HG03378 (cell line): ENCODE results near the gene SCD5.

Experiments
- ATAC-seq: cut with Tn5 transposase; IDR thresholded peaks from one replicate; pipeline ENCODE4 v1.9.1; 2021; ENCODE audit warnings: mild to moderate bottlenecking, moderate library complexity; ENCODE audit not compliant: unreplicated experiment

The SCD5 gene

GRCh38 chr4:82601242-82602015, 197.2 kb downstream of the SCD5 start:
- no peak for ATAC-seq

- no peak for ATAC-seq
Observed at GRCh38 chr4:82599336-82599735, 199.3 kb downstream of the SCD5 start.

- no peak for ATAC-seq
Observed at GRCh38 chr4:82594456-82594855, 204.1 kb downstream of the SCD5 start.

GRCh38 chr4:82593411-82593810, 205.2 kb downstream of the SCD5 start:
- no peak for ATAC-seq

GRCh38 chr4:82592639-82593038, 206.0 kb downstream of the SCD5 start:
- no peak for ATAC-seq

GRCh38 chr4:82591592-82591991, 207.0 kb downstream of the SCD5 start:
- ATAC-seq: no peak

- ATAC-seq: no peak
Observed at GRCh38 chr4:82589756-82590155, 208.8 kb downstream of the SCD5 start.

- ATAC-seq: no peak
Observed at GRCh38 chr4:82588771-82589270, 209.8 kb downstream of the SCD5 start.

- ATAC-seq: no peak
Observed at GRCh38 chr4:82587826-82588540, 210.6 kb downstream of the SCD5 start.

- no peak for ATAC-seq
Observed at GRCh38 chr4:82585690-82586435, 212.7 kb downstream of the SCD5 start.

GRCh38 chr4:82584931-82585330, 213.7 kb downstream of the SCD5 start:
- ATAC-seq: no peak

- ATAC-seq: no peak
Observed at GRCh38 chr4:82583897-82584587, 214.6 kb downstream of the SCD5 start.

- no peak for ATAC-seq
Observed at GRCh38 chr4:82579932-82580331, 218.7 kb downstream of the SCD5 start.
